SK-N-SH (cell line): ENCODE results near the gene ZDHHC7.

Experiments used
- CTCF ChIP-seq: fragments of 200-600 bp; sonication (generic); IDR thresholded peaks from 2 replicates; pipeline ENCODE4 v1.6.1; 2017; ENCODE audit warnings: antibody characterized with exemption, mild to moderate bottlenecking, moderate library complexity
- EZH2phosphoT487 ChIP-seq: fragments of 200-600 bp; sonication (generic); IDR thresholded peaks from 2 replicates; pipeline ENCODE4 v1.6.1; 2017; ENCODE audit warnings: low read depth, mixed run types, mild to moderate bottlenecking, antibody characterized with exemption, moderate library complexity, borderline replicate concordance
- GABPA ChIP-seq: IDR thresholded peaks from 2 replicates; pipeline ENCODE4 v1.4.0; 2012; ENCODE audit warnings: low read depth, mild to moderate bottlenecking
- JUND ChIP-seq: IDR thresholded peaks from 2 replicates; pipeline ENCODE4 v1.4.0; 2012
- MAX ChIP-seq: IDR thresholded peaks from 2 replicates; pipeline ENCODE4 v1.4.0; 2012; ENCODE audit warnings: low read depth
- RAD21 ChIP-seq: IDR thresholded peaks from 2 replicates; pipeline ENCODE4 v1.6.1; 2012; ENCODE audit warnings: mild to moderate bottlenecking, low read length
- RCOR1 ChIP-seq: fragments of 150-350 bp; IDR thresholded peaks from 2 replicates; pipeline ENCODE4 v1.6.1; 2017; ENCODE audit warnings: antibody characterized with exemption, low read length
- TAF1 ChIP-seq: IDR thresholded peaks from 2 replicates; pipeline ENCODE4 v1.6.1; 2012; ENCODE audit warnings: low read depth, mild to moderate bottlenecking, low read length, moderate library complexity, borderline replicate concordance
- ZBTB33 ChIP-seq: IDR thresholded peaks from 2 replicates; pipeline ENCODE4 v1.4.0; 2012; ENCODE audit warnings: low read depth, borderline replicate concordance

- TF ChIP-seq CTCF (no peak), TAF1 (no peak), MAX (no peak), EZH2phosphoT487 (no peak), RCOR1 (no peak), ZBTB33 (no peak), JUND (no peak), GABPA (no peak), RAD21 (no peak)
Observed at GRCh38 chr16:84973776-84974523, 37.4 kb downstream of the ZDHHC7 start.
